ENCODE measurements around the gene ADAMTSL1.

ADAMTSL1 gene

GRCh38 chr9:18825656-18826170, 351.8 kb downstream of the ADAMTSL1 start:
- no peak for FAIRE-seq

- FAIRE-seq = no peak
These were observed 352.3 kb downstream of the ADAMTSL1 start for GRCh38 chr9:18826248-18826647.

GRCh38 chr9:18829066-18829465, 355.1 kb downstream of the ADAMTSL1 start:
- FAIRE-seq = no peak

- FAIRE-seq = no peak
These were observed 355.9 kb downstream of the ADAMTSL1 start for GRCh38 chr9:18829873-18830272.

- no peak for FAIRE-seq
These were observed 360.9 kb downstream of the ADAMTSL1 start for GRCh38 chr9:18834740-18835361.

- no peak for FAIRE-seq
These were observed 363.4 kb downstream of the ADAMTSL1 start for GRCh38 chr9:18837402-18837801.

GRCh38 chr9:18847576-18848275, 373.8 kb downstream of the ADAMTSL1 start:
- FAIRE-seq = no peak

GRCh38 chr9:18848657-18849056, 374.7 kb downstream of the ADAMTSL1 start:
- FAIRE-seq = no peak

GRCh38 chr9:18849270-18849669, 375.3 kb downstream of the ADAMTSL1 start:
- no peak for FAIRE-seq

GRCh38 chr9:18849890-18850677, 376.1 kb downstream of the ADAMTSL1 start:
- no peak for FAIRE-seq

GRCh38 chr9:18851069-18851795, 377.3 kb downstream of the ADAMTSL1 start:
- no peak for FAIRE-seq

- no peak for FAIRE-seq
These were observed 381.7 kb downstream of the ADAMTSL1 start for GRCh38 chr9:18855656-18856055.

- FAIRE-seq = no peak
These were observed 383.4 kb downstream of the ADAMTSL1 start for GRCh38 chr9:18857334-18857733.

- FAIRE-seq = no peak
These were observed 383.8 kb downstream of the ADAMTSL1 start for GRCh38 chr9:18857769-18858168.

- FAIRE-seq = no peak
These were observed 387.9 kb downstream of the ADAMTSL1 start for GRCh38 chr9:18861609-18862544.

GRCh38 chr9:18863791-18864190, 389.8 kb downstream of the ADAMTSL1 start:
- FAIRE-seq = no peak

GRCh38 chr9:18864516-18864915, 390.6 kb downstream of the ADAMTSL1 start:
- no peak for FAIRE-seq

GRCh38 chr9:18865542-18865941, 391.6 kb downstream of the ADAMTSL1 start:
- FAIRE-seq = no peak

GRCh38 chr9:18866121-18866831, 392.3 kb downstream of the ADAMTSL1 start:
- no peak for FAIRE-seq

GRCh38 chr9:18869725-18870124, 395.8 kb downstream of the ADAMTSL1 start:
- no peak for FAIRE-seq

- no peak for FAIRE-seq
These were observed 400.1 kb downstream of the ADAMTSL1 start for GRCh38 chr9:18874069-18874468.

Measured in islet of Langerhans (tissue), 1 donor.